CD4-positive, alpha-beta T cell treated with Interferon alpha-2 for 1 hour (primary cell): ENCODE results near the gene RERG.
"Not testable (repeated sequence)": the region's sequence is repeated elsewhere in the genome, so short reads cannot be mapped to it uniquely, and the experiment has no call there.

Experiments
- DNase-seq, 2 donors: peaks; one replicate each; pipeline ENCODE4 v3.0.0-alpha.2; 2020 to 2022

RERG gene, protein sequence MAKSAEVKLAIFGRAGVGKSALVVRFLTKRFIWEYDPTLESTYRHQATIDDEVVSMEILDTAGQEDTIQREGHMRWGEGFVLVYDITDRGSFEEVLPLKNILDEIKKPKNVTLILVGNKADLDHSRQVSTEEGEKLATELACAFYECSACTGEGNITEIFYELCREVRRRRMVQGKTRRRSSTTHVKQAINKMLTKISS

DNA sequence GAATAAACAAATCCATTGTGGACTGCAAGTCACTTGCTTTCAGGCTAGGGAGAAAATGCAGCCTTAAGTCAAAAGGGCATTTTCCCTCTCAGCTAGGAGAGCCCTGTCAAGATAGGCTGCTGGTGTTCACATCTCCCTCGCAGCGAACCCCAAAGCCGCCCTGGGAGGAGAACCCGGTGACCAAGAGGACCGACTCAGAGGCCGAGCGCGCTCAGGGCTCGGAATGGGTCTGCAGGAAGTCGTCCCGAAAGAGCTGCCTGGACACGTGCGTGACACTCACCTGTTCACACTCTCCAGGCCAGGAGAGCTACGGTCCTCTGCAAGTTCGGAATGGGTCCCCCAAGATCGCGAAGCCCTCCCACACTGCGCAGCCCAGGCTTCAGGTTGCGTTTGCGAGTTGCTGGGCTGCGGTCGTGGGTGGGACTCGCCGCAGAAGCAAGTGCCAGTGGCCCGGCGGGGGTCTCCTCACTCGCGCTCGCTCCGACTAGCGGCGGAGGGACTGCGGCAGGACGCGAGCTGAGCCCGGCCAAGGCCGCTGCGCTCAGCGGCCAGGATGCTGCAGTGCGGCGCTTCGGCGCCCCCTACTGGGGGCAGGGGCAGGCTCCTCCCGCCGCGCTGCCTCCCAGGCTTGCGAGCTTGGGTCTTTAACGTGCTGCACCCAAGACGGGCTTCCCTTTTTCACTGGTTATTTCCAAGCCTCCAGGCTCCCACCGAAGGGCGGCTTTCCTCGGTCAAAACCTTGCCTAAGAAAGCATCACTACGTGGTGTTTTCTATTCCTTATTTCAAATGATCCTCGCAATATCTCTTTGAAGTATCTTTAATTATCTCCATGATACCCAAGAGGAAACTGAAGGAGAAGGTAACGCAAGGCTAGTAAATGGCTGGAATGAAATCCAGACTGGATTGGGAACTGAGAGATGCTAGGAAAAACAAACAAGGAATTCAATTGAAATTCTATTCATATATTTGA is at the start of gene RERG:
Gene RERG (minus strand): TSS at position 503 of the 971 bp plus-strand sequence. CDS start 3,928 bp downstream, outside the sequence.
- DNase-seq: peak; percentile 52 to 71

DNA sequence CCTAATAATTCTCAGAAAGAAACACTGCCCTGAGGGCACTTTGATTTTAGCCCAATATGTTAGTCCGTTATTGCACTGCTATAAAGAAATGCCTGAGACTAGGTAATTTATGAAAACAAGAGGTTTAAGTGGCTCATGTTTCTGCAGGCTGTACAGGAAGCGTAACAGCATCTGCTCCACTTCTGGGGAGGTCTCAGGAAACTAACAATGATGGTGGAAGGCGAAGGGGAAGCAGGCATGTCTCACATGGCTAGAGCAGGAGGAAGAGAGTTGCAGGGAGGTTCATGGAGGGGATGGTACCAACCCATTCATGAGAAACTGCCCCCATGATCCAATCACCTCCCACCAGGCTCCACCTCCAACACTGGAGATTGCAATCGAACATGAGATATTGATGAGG is 49.4 kb upstream of the RERG start:
- no peak for DNase-seq

DNA sequence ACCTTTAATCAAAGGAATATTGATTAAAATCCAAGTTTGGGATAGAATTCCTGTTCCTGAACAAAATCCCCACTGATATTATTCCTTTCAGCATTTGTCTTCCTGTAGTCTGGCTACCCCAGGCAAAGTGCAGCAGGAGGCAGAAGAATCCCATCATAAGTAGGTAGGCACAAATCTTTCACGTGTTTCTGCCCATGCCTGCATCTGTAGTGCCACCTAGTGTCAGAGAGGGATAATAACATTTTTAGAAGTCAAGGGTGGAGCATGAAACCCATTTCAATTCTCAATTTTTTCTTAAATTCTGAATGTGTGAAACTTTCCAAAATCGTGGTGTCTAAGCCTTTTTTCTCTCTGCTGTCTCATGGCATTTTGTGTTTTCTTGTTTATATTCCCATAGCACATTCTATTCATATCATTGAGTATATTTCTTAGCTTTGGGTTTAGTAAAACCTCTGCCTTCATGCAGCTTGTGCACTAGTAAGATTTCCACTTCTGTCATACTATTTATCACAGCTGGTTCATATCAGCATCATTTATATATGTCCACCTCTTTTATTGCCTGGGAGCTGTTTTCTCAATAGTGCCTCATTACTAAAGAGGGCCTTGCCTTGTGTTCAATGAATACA is 47.8 kb upstream of the RERG start:
- peak; percentile 28 to 59 for DNase-seq

DNA sequence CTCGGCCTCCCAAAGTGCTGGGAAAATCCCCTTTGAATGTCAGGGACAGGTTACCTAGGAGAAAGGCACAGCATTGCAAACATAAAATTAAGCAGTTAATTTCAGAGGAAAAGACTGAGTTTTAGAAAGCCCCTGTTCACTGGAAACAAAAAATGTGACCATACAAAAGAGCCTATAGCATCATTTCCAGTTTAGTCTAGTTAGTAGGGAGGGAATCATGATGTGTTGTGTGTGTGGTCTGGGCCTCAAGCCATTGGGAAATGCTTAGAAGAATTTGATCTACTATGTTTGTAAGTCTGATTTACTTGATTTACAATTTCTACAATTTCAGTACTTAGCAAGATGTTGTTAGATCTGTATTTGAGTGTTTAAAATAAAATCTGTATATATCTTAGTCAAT is 47.1 kb upstream of the RERG start:
- DNase-seq: no peak

DNA sequence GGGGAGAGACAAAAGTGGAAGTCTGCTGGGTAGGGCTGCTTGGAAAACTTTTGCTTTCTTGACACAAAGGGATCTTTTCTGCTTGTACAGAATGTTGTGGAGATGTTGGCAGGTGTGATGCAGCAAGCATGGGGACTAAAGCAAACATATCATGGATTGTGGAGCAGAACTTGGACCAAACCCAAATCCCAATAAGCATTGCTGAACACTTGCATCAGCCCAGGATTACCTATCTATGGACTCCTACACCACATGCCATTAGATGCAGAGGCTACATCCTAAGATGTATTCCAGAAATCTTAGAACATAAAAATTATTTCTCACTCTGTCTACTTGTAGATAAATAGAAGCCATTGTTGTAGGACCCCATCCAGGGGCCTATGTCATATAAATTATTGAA is 44.7 kb upstream of the RERG start:
- no peak for DNase-seq

DNA sequence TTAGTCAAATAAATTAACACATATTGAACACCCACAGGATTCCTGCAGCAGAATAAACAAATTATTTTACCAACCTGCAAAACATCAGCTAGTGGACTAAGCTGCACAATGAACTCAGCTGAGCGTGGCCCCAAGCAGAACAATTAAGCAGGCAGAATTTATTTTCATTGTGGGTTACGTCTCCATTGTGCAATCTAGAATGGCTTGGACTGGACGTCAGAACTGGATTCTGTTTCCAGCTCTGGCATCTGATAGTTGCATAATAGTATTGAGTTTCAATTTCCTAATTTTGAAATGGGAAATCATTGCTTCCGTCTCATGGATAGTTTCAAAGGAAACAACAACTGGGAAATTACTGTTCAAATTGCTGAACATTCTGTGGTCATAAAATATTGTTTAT is 35.5 kb upstream of the RERG start:
- DNase-seq: no peak

DNA sequence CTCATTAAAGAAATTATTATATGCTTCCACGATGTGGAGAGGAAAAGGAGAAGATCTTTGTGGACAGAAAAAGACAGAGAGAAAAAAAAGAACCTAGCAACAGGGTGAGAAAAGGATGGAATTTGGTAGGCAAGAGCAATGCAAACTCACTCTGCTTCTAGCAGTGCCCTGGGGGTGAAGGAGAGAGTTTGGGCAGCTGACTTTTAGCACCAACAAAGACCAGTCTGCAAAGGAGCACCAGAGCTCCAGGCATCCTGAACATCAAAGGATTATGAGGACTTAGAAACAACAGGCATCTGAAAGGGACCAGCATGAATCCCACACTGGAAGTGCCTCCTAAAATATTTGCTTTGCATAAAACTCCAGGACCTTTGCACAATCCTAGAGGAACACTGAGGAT is 32.8 kb upstream of the RERG start:
- DNase-seq: no peak

DNA sequence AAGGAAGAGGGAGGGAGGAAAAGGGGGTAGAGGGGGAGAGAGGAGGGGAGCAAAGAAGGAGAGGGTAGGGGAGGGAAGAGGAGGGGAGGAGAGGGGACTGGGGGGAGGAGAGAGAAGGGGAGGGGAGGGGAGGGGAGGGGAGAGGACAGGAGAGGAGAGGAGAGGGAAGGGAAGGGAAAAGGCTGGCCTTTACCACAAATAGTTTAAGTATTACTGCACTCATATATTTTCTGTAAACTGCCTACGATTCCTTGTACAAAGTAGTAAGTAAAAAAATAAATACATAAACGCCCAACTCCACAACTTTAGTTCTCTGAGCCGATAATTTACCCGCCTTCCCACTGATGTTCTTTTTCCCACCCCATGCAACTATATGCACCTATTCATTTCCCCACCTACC is 23.7 kb upstream of the RERG start:
- no peak for DNase-seq

DNA sequence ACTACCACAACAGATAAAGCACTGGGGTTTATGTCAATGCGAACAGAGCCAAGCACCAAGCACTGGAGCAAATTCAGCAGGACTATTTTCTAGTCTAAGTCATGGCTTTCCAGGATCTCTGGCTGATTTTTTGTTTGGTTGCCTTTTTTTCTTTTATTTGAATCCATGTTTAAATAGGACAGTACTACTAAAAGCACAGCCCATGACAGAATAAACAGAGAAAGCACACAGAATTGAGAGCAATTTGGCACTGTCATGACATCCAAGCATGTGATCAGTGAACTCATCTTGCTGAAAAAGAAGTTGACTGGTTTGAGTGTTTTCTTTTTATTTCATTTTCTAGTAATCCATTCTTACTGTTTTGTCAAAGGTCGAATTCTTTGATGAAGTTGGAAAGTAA is 23.1 kb upstream of the RERG start:
- DNase-seq: no peak

DNA sequence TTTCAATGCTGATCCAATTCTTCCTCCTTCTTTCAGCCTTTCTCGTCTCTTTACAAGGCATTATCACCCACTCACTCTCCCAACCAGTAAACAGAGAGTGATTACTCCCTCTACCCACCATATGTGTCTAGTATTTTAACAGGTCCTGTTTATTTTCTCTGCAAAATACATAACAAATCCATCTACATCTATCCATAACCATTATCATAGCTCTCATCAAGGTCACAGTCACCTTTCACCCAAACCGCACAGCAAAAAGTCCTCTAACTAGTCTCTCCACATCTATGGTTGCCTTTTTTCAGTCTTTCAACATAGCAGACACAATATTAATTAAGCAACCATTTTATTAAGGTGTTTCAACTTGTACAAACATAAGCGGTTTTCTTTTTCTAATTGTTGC is 21.9 kb upstream of the RERG start:
- DNase-seq: no peak

DNA sequence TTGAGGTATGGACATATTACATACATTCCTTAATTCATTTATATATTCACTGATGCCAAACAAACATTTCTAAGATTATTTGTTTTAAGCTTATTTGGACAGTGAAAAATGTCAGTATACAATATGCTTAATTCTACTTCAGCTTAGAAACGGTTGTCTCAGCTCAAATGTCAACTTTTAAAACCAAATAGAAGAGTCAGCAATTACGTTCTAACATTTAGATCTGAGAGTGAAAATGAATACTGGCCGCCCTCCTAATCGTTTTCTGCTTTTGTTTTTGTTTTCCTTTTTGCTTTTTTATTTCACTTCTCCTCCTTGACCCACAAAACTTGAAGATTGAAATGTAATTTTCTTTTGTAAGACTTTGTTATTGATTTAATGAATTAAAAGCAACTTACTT is 19.7 kb upstream of the RERG start:
- no peak for DNase-seq

DNA sequence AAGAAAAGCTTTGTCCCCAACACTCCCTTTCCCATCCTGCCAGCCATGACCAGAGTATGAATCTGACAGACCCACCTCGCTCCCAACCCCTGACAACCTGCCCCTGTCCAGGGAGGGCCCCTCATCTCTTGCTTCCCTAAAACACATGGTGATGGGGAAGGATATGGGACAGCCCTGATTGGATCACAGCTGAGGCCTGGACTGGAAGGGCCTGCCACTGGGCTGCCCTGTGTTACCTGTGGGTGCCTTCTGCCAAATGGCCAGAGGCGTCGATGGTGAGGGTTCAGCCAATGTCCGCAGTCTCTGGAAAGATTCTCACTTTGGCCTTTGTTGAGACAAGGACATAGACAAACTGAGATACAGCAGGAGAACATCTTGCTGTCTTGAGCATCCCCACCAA is 13.3 kb upstream of the RERG start:
- no peak for DNase-seq

DNA sequence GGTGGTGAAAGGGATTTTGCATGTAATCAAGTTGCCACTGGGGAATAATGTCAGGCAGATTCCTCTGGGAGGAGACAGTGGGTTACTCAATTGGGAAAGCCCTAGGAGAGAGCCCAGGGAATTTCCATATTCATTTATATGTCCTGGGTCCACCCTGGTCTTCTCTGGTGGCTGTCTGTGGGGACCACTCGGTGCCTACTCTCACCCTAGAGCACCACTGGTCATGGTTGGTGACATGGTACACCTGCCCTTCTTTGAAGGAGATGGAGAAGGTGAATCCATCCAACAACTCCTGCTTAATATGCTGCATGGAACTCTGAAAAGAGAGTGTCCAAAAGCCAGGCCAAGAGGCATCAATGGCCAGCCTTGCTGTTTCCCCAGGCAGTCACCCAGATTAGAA is 12.8 kb upstream of the RERG start:
- no peak for DNase-seq

DNA sequence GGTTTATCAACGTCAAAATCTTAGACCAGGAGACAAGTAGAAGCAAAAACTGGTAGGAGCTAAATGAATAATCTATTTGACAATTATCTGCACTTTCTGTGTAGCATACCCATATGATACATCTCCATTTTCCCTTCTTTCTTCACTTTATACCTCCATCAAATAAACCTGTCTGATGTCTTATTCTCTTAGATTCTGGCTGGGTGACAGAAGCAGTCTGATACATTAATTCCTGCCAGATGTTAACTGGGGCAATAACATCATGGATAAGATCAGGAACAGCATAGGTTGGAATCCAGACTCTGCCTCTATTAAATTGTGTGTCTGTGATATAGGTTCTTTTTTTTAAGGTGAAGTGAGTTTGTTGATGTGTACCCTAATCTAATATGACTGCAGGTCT is 11.7 kb upstream of the RERG start:
- DNase-seq: no peak

DNA sequence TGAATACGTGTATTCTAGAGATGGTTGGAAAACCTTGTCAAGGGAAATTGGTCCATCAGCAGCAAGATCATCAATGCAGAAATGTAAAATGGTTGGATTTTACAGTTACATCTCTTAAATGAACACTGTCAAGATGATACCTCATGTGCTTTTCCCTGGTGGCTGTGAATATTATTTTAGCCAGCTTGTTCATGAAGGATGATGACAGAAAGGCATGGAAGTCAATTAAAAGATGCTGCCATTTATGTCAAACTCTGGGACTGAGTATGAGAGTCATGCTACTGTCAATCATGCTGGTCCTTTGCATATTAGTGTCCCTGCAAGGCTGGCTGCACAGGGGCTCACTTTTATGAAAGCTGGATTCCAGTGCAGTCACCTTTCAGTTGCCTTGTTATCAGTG is 10.3 kb upstream of the RERG start:
- no peak for DNase-seq

DNA sequence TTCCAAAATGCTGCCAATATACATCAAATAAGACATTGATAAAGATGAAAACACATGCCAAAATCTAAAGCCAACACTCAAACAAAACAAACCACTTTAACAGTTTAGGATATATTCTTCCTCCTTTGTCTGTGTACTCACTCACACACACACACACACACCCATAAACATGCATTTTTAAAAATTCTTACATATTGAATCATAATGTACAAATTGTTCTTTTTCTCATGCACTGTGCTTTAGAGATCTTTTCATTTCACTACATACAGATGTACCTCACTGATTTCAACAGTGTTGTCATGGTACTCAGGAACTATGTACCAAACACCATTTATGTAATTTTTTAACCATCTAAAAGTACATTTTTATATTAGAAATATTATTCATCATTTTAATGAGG is 9.5 kb upstream of the RERG start:
- DNase-seq: no peak

DNA sequence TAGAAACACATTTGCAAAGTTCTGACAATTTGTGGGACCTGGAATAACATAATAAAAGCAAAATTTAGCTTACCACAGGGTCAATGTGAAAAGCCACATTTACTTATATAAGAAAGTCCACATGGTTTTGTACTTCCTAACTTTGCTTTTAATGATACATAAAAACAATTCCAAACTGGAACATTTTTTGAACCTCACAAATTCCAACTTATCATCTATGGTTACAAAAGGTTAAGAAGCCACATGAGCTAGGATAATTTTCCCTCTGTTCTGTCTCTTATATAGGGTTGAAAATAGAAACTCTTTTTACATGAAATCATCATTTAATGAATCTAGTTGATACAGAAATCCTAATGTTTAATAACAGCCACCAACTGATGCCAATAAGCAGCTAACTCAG is 8.9 kb upstream of the RERG start:
- no peak for DNase-seq

DNA sequence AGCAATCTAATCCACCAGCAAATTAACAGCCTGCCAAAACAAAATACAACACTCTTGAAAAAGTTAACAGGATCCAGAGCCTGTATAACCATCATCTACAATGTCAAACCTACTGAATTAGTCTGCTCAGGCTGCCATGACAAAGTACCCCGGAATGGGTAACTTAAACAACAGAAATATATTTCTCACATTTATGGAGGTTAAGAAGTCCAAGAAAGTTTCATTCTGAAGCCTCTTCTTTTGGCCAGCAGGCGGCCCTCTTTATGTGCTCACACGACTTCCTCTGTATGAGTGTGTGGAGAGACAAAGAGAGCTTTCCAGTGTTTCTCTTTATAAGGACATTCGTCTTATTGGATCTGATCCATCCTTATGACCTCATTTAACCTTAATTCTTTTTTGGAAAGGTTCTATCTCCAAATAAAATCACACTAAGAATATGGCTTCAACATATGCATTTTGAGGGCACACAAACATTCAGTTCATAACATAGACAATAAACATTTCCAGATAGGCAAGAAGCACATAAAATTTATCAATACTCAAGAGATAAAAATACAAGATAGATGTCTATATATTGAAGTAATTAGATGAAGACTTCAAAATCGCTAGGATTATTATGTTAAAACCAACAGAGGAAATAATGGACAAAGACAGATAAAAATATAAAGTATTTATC is 5.9 kb upstream of the RERG start:
- DNase-seq: peak; percentile 2 to 19

DNA sequence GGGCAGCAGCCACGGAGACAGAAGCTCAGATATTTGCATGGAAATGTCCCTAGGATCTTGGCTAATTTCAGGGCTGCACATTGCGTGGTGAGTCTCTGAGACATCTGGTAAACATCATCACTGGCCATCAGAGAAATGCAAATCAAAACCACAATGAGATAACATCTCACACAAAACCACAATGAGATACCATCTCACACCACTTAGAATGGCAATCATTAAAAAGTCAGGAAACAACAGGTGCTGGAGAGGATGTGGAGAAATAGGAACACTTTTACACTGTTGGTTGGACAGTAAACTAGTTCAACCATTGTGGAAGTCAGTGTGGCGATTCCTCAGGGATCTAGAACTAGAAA is 4.6 kb upstream of the RERG start:
- not testable (repeated sequence) for DNase-seq

DNA sequence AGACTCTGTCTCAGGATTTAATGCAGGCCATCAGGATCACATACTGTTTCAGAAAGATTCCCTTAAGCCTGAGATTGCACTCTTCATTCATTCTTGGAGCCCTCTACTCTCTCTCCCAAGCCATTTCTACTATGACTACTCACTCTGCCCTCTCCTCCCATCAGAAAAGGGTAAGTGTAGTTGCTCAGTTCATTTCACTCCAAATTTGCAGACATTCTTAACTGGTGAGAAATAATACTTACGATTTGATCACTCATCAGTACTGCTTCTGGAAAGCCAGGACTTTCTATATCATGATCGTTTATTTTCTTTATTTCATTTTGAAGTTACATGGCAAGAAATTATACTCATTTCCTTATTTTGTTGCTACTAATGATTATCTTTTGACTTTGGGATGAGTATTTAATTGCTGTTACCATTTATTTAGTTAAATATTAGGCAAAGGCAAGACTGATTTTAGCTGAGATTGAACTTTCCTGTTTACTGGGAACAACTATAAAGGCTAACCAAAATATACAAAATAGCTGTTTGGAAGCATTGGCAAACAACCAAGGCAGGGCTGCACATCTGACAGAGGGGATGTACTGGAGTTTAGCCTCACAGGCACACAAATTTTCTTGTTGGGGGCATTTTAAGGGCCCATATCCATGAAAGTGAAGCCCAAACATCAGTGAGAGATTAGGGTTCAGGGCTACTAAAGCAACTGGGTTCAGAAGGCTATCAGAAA is 4.1 kb upstream of the RERG start:
- DNase-seq: no peak

DNA sequence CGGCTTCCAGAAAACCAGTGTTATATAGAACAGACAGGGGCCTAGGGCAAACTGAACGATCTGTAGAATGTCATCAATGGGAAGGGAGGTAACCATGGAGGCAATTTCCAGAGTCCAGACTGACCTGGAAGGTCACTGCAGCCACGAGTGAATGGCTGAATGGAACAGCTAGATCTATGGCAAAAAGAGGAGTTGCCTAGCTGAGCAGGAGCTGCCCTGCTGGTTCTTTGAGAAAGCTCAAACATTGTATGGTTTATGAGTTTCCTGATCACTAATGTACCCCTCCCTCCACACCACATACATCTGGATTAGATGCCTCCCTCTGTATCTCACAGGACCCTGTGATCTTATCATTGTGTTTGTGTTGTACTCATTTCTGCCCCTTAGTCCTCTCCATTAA is 1.0 kb upstream of the RERG start:
- DNase-seq: no peak

DNA sequence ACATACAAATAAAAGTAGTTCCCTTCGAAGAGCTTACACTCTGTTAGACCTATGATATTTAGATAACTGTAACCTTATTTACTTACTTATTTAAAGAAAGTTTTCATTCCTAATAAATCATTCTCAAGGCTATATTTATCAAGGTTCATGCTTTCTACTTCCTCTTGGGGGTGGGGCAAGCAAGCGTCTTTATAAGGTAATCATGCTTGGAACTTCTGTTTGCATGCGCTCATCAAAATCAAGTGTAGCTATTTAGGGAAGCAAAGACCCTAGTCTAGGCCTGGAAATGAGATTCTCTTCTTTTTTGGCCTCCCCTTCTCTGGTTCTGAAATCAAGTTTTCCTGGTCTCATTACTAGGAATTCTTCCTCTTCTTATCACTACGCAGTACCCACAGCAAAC is 766 bp downstream of the RERG start:
- DNase-seq: no peak

DNA sequence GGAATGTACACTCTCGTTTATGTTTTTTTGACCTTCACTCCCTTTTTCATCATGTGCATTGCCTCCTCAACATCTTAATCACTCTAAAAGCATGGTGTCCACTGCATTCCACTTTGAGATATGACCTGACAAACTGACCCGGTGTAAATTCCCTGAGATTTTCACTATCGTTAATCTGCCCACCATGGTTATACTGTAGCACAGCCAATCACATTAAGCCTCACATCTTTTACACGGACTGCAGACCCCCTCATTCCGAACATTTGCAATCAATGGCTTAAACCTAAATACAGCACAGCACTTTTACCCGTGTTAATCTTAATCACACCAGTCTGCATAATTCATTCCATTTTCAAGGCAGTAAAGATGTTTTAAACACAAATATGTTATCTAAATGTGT is 2.4 kb downstream of the RERG start:
- no peak for DNase-seq
